Brain pericyte (primary cell): ENCODE data around the gene PTX4.

Experiments used
- DNase-seq: peaks from one replicate; pipeline ENCODE4 v3.0.0-alpha.2; 2012; ENCODE audit warnings: low read depth, low spot score

The PTX4 gene

DNA sequence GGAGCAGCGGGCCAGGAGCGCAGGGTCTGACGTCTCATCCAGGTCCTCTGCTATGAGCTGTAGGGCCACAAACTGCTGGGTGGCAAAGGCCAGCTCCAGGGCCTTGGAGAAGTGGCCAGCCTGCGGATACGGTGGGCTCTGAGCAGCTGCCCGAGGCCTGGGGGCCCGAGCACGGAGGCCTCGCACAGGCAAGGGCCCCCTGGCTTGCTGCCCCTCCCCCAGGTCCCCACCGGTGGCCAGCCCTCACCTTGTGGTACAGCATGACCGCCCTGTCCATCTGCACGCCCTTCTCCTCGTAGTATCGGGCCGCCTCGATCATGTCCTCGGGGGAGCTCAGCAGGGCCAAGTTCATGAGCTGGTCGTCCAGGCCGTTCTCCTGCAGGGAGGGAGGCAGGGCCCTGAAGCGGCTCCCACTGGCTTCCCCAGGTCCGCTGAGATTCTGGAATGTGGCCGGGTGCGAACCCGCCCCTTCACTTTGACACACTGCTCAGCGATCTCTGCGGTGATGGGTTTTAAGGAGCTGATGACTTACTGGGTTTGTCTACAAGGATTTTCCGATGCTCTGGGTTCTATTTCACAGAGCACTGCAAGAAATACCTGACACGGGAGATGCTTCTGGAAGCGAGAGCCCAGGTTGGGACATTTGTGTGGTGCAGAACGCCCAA is 35.0 kb upstream of the PTX4 start:
- no peak for DNase-seq

GRCh38 chr16:1520461-1520860 is 31.7 kb upstream of the PTX4 start:
- no peak for DNase-seq

GRCh38 chr16:1519831-1520230 is 31.1 kb upstream of the PTX4 start:
- DNase-seq: no peak

GRCh38 chr16:1518626-1519135 is 29.9 kb upstream of the PTX4 start:
- DNase-seq: no peak

GRCh38 chr16:1514507-1514906 is 25.8 kb upstream of the PTX4 start:
- no peak for DNase-seq

GRCh38 chr16:1512774-1513173 is 24.0 kb upstream of the PTX4 start:
- DNase-seq: no peak

DNA sequence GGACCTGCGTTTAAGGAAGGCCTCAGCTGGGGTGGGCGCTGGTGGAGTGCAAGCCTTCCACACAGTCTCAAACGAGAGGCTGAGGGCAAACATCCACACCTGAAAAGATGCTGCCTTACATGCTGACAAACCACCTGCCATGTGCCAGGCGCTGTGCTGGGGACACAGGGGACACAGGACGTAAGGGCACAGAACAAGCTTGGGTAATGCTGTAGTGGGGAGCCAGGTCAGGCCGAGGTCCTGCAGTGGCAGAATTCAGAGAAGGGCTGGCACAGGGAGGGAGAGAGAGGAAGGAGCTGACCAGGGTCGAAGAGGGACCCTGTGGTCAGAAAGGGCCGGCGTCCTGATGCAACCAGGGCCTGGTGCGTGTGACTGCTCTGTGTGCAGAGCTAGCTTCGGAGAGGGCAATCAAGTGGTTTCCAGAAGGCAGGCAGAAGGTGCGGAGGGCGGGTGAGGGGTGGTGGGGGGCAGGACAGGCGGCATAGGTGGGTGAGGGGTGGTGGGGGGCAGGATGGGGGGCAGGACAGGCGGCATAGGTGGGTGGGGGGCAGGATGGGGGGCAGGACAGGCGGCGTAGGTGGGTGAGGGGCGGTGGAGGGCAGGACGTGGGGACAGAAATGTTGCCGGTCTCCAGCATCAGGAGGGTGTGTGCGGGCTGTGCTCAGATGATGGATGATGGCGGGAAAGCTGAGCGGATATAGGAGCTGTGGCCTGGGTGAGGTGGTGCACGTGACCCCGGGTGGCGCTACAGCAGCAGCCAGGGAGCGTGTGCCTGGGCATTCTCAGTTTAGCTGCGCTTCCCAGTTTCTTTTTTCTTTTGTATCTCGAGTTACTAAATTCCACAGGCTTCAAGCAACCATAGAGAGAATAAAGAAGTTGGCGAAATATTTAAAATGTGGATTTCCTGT is 23.2 kb upstream of the PTX4 start:
- no peak for DNase-seq

GRCh38 chr16:1510941-1511351 is 22.2 kb upstream of the PTX4 start:
- DNase-seq: no peak

GRCh38 chr16:1510272-1510671 is 21.5 kb upstream of the PTX4 start:
- no peak for DNase-seq

- no peak for DNase-seq
These were observed 20.8 kb upstream of the PTX4 start for GRCh38 chr16:1509307-1510221.

DNA sequence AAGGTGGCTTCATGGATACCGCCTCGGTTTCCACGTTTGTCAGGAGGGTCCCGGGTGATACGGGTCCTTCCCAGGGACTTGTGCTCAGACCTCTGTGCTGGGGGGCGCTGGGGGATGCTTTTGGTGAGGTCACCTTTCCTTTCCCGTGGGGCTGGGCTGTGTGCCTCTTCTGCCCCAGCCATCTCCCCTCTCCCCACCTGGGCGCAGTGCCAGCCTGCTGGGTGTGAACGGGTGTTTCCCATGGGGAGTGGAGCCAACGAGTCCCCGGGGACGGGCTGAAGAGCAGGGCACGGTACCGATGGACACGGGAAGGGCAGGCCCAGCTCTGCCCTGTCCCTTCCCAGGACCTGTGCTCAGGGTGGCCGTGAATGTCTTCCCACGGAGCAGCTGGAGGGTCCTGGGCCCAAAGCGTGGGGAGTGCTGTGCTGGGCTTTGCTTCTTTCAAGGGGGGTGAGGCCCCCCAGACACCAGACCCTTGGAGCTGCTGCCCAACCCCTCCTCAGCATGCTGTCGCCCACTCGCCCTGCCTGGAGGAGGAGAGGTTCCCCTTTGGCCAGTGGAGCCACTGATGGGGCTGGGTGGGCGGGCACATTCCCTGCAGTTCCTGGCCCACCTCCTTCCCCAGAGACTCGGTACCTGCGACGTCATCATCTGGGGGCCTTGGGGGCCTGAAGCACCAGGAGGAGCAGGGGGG is 19.9 kb upstream of the PTX4 start:
- DNase-seq: no peak

GRCh38 chr16:1506494-1507213 is 17.9 kb upstream of the PTX4 start:
- no peak for DNase-seq

- DNase-seq: no peak
These were observed 17.2 kb upstream of the PTX4 start for GRCh38 chr16:1505912-1506311.

DNA sequence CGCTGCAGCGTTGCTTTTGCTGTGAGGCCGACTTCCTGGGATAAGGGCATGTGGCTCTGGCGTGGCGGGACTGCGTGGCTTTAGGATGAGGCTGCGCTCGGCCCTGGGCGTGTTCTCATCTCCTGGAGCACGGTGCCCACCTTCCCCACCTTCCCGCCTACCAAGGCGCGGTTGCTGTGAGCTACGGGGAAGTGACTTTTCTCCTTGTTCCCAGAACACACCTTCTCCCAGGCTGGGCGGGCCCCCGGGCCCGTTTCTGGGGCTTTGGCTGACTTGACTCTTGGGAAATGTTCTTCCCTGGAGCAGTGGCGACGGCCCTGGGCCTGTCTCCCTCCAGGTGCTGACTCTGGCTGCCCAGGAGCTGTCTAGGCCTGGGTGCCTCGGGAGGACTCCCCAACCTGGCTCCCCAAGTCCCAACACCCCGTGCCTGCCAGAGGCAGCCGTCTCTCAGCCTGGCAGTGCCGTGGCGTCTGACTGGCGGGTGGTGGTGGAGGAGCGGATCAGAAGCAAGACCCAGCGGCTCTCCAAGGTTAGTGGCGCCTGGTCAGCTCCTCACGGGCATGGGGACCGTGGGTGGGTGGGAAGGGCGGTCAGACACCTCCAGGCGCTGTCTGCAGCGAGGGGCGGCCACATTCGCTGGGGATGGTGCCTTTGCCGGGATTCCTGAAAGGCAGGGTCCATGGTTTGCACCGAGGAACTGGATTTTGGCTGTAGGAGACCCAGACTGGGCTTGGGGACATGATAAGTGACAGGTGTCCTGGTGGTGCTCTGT is 16.5 kb upstream of the PTX4 start:
- DNase-seq: no peak

DNA sequence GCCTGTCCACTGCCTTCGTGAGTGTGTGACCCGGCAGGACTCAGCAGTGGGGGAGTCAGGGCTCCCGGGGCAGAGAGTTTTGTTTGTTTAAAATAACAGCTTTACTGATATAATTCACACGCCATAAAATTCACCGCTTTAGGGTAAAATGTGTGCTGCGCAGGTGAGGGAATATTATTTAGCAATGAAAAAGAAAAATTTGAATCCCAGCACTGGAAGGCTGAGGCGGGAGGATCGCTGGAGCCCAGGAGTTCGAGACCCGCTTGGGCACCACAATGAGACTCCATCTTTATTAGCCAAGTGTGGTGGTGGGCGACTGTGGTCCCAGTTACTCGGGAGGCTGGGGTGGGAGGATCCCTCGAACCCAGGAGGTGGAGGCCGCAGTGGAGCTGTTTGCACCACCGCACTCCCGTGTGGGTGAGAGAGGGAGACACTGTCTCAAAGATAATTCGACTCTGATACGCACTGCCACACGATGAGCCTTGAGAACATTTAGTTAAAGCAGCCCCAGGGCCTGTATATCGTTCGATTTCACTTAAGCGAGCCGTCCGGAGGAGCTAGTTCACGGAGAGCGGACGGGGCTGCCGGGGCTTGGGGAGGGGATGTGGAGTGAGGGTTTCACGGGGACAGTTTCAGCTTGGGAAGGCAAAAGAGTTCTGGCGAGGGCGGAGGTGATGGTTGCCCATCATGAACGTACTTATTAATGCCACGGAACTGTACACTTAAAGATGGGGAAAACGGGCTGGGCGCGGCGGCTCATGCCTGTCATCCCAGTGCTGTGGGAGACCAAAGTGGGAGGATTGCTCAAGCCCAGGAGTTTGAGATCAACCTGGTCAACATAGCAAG is 14.6 kb upstream of the PTX4 start:
- no peak for DNase-seq

DNA sequence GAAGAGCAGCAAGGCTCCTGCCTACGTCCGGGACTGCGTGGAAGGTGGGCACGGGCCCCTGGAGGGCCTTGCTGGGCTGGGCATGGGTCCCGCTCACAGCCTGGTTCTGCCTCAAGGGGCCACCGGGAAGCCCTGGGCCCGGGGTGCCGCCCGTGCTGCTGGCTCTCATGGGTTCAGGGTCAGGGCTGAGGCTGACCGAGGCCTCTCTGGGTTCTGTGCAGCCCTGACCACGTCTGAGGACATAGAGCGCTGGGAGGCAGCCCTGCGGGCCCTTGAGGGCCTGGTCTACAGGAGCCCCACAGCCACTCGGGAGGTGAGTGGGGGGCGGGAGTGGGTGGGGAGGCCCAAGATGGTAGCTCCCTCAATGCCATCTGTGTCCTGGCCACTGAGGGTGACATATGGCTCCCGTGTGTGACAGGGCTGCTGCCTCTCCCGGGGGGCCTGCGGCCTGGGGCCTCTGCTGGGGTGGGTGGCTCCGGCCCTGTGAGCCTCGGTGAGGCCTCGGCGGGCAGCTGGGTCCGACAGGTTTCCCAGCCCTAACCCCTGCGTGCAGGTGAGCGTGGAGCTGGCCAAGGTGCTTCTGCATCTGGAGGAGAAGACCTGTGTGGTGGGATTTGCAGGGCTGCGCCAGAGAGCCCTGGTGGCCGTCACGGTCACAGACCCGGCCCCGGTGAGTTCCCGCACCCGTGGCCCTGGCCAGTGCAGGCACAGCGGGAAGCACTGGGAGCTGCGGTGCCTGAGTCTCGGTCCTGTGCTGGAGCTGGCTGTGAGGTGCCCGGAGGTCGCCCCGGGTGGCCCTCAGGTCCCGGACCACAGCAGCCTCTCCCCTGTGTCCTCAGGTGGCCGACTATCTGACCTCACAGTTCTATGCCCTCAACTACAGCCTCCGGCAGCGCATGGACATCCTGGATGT is 13.6 kb upstream of the PTX4 start:
- no peak for DNase-seq

- no peak for DNase-seq
These were observed 12.9 kb upstream of the PTX4 start for GRCh38 chr16:1501630-1502029.
